Amniotic stem cell (primary cell): ENCODE results near the gene LZTS3.
A peak's percentile ranks its signal among the peaks of the same experiment; 100 is the strongest.
"Not testable (repeated sequence)": the region's sequence is repeated elsewhere in the genome, so short reads cannot be mapped to it uniquely, and the experiment has no call there.

ENCODE experiments used
- DNase-seq: peaks from one replicate; lab custom pipeline; 2025; lab: John Stamatoyannopoulos, UW

LZTS3 gene

GRCh38 chr20:3172933-3173609 is at the start of gene LZTS3:
LZTS3 (minus strand) TSS chr20:3173549; CDS start chr20:3167163, 6,386 bp downstream.
- no peak for DNase-seq

- DNase-seq = no peak
Measured at GRCh38 chr20:3221398-3222226, 48.3 kb upstream of the LZTS3 start.

GRCh38 chr20:3218307-3218988 is 45.1 kb upstream of the LZTS3 start:
- no peak for DNase-seq

- not testable (repeated sequence) for DNase-seq
Measured at GRCh38 chr20:3215359-3215917, 42.1 kb upstream of the LZTS3 start.

- DNase-seq = no peak
Measured at GRCh38 chr20:3213226-3213625, 39.9 kb upstream of the LZTS3 start.

GRCh38 chr20:3210346-3210745 is 37.0 kb upstream of the LZTS3 start:
- DNase-seq = no peak

- no peak for DNase-seq
Measured at GRCh38 chr20:3209946-3210317, 36.6 kb upstream of the LZTS3 start.

- no peak for DNase-seq
Measured at GRCh38 chr20:3209257-3209945, 36.1 kb upstream of the LZTS3 start, which contains the start of gene ITPA. ITPA (plus strand) TSS chr20:3209498; CDS start chr20:3209552, 54 bp downstream.

- DNase-seq = no peak
Measured at GRCh38 chr20:3208786-3209256, 35.5 kb upstream of the LZTS3 start.

- peak; percentile 52 for DNase-seq
Measured at GRCh38 chr20:3204124-3204794, 30.9 kb upstream of the LZTS3 start, which contains the start of gene DDRGK1. DDRGK1 (minus strand) TSS chr20:3204682; CDS start chr20:3204627, 55 bp downstream.

GRCh38 chr20:3203315-3204123 is 30.2 kb upstream of the LZTS3 start:
- no peak for DNase-seq

GRCh38 chr20:3202965-3203314 is 29.6 kb upstream of the LZTS3 start:
- no peak for DNase-seq

GRCh38 chr20:3199976-3200755 is 26.8 kb upstream of the LZTS3 start:
- no peak for DNase-seq

- no peak for DNase-seq
Measured at GRCh38 chr20:3199206-3199605, 25.9 kb upstream of the LZTS3 start.

- no peak for DNase-seq
Measured at GRCh38 chr20:3195590-3196237, 22.4 kb upstream of the LZTS3 start.

GRCh38 chr20:3194617-3195280 is 21.4 kb upstream of the LZTS3 start:
- DNase-seq = no peak

GRCh38 chr20:3193806-3194616 is 20.7 kb upstream of the LZTS3 start:
- no peak for DNase-seq
